ENCODE data around the gene SPTBN2.

SPTBN2 gene

DNA sequence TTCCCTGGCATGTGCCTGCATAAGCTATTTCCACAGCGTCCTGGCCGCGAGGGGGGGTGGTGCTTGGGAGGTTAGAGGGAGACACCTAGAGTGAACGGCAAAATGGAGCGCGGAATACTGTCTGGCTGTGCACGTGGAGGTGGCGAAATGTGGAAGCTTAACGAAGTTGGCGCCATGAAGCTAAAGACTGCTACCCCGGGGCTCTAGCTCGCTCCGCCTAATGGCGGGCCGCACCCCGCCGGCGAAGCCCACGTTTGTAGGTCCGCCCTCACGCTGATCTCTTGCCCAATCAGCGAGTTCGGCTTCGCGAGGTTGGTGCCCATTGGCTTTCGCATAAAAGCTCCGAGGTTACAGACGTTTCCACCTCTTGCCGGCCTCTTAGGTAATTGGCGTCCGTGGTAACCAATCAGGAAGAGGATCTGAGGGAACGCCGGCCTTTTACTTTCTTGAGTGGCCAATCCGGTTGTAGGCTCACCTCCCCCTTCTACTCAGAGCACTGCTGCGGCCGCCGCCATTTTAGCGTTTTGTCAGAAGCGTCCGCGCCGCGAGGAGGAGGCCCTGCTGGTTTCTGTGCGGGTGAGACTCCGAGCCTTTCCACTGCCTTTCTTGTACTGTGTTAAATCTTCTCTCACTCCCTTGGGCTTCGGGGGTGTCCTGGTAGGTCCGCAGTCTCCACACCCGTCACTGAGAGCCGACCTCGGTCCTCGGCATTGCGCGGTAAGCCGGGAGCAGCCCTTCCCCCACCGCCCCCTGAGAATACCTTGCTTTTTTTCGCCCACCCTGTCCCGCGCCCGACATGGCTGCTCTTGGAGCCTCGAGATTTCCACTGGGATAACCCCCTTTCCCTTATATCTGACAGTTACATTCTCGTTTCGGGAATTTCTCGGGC is 90.6 kb downstream of the SPTBN2 start, which contains the start of gene RBM4:
Gene RBM4, plus strand, starts transcription at position 527 of the 889 bp plus-strand sequence. CDS start 1,009 bp downstream, outside the sequence.
- peak; percentile 99 for DNase-seq (ENCODE audit: low spot score)

DNA sequence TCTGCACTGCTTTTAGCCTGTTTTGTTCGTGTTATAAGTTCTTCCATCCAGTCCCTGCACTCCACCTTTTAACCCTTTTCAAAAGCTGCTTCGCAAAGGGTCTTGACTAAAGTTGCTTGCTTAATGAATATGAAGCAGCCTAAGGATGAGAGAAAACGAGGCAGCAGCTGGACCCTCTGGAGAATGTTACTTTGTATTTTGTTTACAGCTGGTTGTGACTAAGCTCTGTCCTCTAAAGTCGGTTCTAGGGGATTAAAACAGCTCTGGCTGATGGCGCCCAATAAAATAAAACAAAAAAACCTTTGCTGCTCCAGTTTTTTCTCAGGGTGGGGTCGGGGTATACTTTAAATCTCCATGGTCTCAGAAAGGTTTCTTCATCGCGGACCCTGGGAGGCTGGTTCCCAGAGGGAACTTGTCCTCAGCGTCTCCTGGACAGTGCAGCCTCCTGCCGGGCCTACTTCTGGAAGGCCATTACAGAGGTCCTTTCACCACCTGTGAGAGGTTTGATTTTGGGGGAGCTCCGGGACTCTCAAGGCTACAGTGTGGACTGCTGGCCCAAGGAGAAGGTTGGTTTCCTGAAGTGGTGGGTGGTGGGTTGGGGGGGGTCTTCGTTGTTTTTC is 91.3 kb downstream of the SPTBN2 start:
- no peak for DNase-seq (ENCODE audit: low spot score)

DNA sequence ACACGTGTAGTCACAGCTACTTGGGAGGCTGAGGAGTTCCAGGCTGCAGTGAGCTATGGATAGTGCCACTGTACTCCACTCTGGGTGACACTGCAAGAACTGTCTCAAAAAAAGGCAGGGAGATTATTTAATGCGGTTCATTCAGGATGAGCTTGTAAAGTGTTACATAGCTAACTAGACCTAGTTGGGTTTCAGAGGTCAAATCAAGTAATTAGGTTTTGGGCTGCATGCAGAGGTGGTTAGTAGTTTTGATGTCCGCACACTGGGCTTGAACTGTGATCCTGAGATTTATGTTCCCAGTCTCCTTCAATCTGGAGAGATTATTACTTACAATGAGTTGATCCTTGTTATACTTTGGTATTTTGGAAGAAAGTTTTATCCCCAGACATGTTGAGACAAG is 92.6 kb downstream of the SPTBN2 start:
- DNase-seq (ENCODE audit: low spot score), result no peak

Measured in CD4-positive, alpha-beta T cell treated with Interleukin-2 at 100 ng/mL for 4 hours (primary cell).